ENCODE results near the gene AP1G2.
A peak's percentile ranks its signal among the peaks of the same experiment; 100 is the strongest.

The AP1G2 gene

DNA sequence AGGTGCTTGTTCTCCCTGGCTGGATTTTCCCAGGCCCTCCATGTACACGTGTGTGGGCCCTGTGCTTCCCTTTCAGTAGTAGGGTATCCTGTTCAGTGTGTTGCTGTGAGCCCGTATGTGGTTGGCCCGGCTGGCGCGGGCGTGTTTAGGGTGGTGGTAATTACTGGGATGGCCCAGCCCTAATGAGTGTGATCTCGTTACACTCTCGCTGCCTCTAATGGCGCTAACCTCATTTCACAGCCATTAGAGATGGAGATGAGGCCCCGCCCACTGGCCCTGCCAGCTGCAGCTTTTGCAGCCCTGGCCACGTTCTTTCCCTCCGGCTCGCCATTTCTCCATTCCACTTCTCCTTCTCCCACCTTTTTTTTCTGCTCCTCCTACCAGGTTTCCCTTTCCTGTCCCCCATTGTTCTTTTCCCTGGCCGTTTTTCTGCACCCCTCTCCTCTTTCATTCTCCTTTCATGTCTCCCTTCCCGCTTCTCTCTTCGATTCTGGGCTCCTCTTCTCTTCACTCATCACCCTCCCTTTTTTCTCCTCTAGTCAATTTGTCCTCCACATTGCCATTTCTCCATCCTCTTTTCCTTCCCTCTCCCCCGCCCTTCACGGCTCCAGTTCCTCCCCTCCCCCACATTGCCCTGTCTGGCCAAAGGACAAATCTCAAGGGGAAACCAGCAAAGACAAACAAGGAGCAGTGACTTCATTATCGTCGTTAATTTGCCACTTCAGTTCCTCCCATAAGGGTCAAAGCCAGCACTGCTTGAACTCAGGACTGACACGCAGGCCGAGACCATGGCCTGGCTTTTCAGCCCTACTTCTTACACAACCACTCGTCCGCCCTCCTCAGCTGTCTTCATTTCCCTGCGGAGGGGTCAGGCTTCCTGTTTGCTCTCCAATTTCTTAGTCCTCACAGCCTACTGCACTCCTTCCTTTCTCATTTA, 22.8 kb downstream of the AP1G2 start:
- Histone ChIP-seq H3K27me3 (ENCODE audit: low read depth, low read length) (no peaks in the 10 kb centered on the region), H3K9ac (ENCODE audit: low read length) (no peak overlapping the region), H3K4me3 (ENCODE audit: low read length) (no peak overlapping the region), H2AFZ (ENCODE audit: low read depth, low read length) (no peak overlapping the region), H4K20me1 (ENCODE audit: insufficient read depth, low read length) (no peaks in the 10 kb centered on the region), H3K36me3 (replicated peaks; ENCODE audit: low read depth, low read length) (no peaks in the 10 kb centered on the region), H3K9me3 (ENCODE audit: insufficient read depth, low read length) (no peaks in the 10 kb centered on the region), H3K79me2 (ENCODE audit: low read length) (no peaks in the 10 kb centered on the region), H3K27ac (ENCODE audit: low read length) (no peak overlapping the region), H3K4me2 (ENCODE audit: low read length) (peak overlapping the region; percentile 4; the same call in 1 of the 2 replicates), H3K4me1 (ENCODE audit: low read length) (no peaks in the 10 kb centered on the region)
- no peak for TF ChIP-seq EZH2phosphoT487 (IDR thresholded peaks at IDR 0.05; ENCODE audit: low read depth)
- TF ChIP-seq, protein P1, sequence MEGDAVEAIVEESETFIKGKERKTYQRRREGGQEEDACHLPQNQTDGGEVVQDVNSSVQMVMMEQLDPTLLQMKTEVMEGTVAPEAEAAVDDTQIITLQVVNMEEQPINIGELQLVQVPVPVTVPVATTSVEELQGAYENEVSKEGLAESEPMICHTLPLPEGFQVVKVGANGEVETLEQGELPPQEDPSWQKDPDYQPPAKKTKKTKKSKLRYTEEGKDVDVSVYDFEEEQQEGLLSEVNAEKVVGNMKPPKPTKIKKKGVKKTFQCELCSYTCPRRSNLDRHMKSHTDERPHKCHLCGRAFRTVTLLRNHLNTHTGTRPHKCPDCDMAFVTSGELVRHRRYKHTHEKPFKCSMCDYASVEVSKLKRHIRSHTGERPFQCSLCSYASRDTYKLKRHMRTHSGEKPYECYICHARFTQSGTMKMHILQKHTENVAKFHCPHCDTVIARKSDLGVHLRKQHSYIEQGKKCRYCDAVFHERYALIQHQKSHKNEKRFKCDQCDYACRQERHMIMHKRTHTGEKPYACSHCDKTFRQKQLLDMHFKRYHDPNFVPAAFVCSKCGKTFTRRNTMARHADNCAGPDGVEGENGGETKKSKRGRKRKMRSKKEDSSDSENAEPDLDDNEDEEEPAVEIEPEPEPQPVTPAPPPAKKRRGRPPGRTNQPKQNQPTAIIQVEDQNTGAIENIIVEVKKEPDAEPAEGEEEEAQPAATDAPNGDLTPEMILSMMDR (IDR thresholded peaks at IDR 0.05; ENCODE audit: low read depth, low read length): no peak

DNA sequence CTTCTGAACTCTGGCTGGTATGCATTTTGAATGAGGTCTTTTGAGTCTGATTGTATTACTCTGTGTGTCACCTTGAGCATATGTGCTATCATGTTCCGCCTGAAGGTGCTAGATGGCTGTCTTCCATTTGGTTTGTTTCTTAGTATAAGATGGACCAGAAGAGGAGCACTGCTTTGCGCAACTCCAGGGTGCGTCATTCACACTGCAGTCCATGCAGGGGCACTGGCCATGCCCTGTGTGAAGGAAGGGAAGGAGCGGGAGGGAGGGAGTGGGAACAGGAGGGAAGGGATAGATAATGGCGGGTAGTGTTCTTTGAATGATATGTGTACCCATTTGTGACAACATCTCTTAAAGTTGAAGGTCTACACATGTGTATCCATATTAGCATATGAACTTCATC, 24.2 kb downstream of the AP1G2 start:
- Histone ChIP-seq H3K79me2 (ENCODE audit: low read length) (no peaks in the 10 kb centered on the region), H3K4me1 (ENCODE audit: low read length) (0 out of 2 replicates have a peak, but pooled peaks cover 4% of the 10 kb centered on the region)

DNA sequence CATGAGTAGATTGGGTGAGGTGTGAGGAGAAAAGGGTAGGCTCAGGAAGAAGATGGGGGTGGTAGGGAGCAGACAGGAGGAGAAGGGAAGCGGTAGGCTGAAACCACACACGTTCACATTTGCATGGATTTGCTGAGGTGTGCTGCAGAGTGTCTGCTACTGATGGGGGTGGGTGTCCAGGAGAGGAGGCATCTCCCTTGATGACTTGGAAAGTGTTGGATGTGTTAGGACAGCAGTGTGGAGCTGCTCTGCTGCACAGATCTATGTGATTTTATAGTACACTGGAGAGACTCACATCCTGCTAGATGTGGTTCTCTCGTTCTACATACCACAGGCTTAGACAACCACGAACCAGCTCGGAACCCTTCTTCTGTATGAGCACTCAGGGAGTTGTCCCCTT, 25.3 kb downstream of the AP1G2 start:
- no peaks in the 10 kb centered on the region for H3K27me3 ChIP-seq (ENCODE audit: low read depth, low read length)
- 0 out of 2 replicates have a peak, but pooled peaks cover 4% of the 10 kb centered on the region for H3K4me1 ChIP-seq (ENCODE audit: low read length)
- no peak for TF ChIP-seq EZH2phosphoT487 (IDR thresholded peaks at IDR 0.05; ENCODE audit: low read depth)
- TF ChIP-seq, protein P1 (IDR thresholded peaks at IDR 0.05; ENCODE audit: low read depth, low read length): no peak
- H2AFZ ChIP-seq (ENCODE audit: low read depth, low read length): no peak overlapping the region
- H4K20me1 ChIP-seq (ENCODE audit: insufficient read depth, low read length): no peaks in the 10 kb centered on the region
- H3K27ac ChIP-seq (ENCODE audit: low read length): no peak overlapping the region
- H3K79me2 ChIP-seq (ENCODE audit: low read length): no peaks in the 10 kb centered on the region
- no peaks in the 10 kb centered on the region for H3K36me3 ChIP-seq (replicated peaks; ENCODE audit: low read depth, low read length)
- no peak overlapping the region for H3K9ac ChIP-seq (ENCODE audit: low read length)
- H3K9me3 ChIP-seq (ENCODE audit: insufficient read depth, low read length): no peaks in the 10 kb centered on the region
- no peak overlapping the region for H3K4me3 ChIP-seq (ENCODE audit: low read length)
- no peak overlapping the region for H3K4me2 ChIP-seq (ENCODE audit: low read length)

More for the DNA sequence above, 24.2 kb downstream of the AP1G2 start:
- Histone ChIP-seq H2AFZ (ENCODE audit: low read depth, low read length) (no peak overlapping the region), H3K27me3 (ENCODE audit: low read depth, low read length) (no peaks in the 10 kb centered on the region), H3K36me3 (replicated peaks; ENCODE audit: low read depth, low read length) (no peaks in the 10 kb centered on the region), H3K27ac (ENCODE audit: low read length) (no peak overlapping the region), H3K9ac (ENCODE audit: low read length) (no peak overlapping the region), H4K20me1 (ENCODE audit: insufficient read depth, low read length) (no peaks in the 10 kb centered on the region), H3K4me3 (ENCODE audit: low read length) (no peak overlapping the region), H3K4me2 (ENCODE audit: low read length) (no peak overlapping the region), H3K9me3 (ENCODE audit: insufficient read depth, low read length) (no peaks in the 10 kb centered on the region)
- TF ChIP-seq, protein P1 (IDR thresholded peaks at IDR 0.05; ENCODE audit: low read depth, low read length): no peak
- no peak for TF ChIP-seq EZH2phosphoT487 (IDR thresholded peaks at IDR 0.05; ENCODE audit: low read depth)

DNA sequence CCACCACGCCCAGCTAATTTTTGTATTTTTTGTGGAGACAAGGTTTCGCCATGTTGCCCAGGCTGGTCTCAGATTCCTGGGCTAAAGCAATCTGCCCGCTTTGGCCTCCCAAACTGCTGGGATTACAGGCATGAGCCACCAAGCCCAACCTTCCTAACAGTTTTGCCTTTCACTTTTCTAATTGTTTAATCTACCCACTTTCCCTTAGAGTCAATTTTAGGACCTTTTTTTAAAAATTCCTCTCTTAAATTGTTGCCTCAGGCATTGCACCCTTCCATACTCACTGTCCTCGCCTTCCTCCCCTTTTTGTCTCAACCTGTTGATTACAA, 27.5 kb downstream of the AP1G2 start:
- Histone ChIP-seq H4K20me1 (ENCODE audit: insufficient read depth, low read length) (no peaks in the 10 kb centered on the region), H3K27ac (ENCODE audit: low read length) (no peak overlapping the region), H3K4me2 (ENCODE audit: low read length) (no peak overlapping the region), H3K79me2 (ENCODE audit: low read length) (no peaks in the 10 kb centered on the region), H3K27me3 (ENCODE audit: low read depth, low read length) (no peaks in the 10 kb centered on the region), H3K9ac (ENCODE audit: low read length) (no peak overlapping the region), H2AFZ (ENCODE audit: low read depth, low read length) (no peak overlapping the region), H3K9me3 (ENCODE audit: insufficient read depth, low read length) (no peaks in the 10 kb centered on the region), H3K4me1 (ENCODE audit: low read length) (0 out of 2 replicates have a peak, but pooled peaks cover 4% of the 10 kb centered on the region), H3K4me3 (ENCODE audit: low read length) (no peak overlapping the region), H3K36me3 (replicated peaks; ENCODE audit: low read depth, low read length) (no peaks in the 10 kb centered on the region)
- TF ChIP-seq, protein P1 (IDR thresholded peaks at IDR 0.05; ENCODE audit: low read depth, low read length): no peak
- no peak for TF ChIP-seq EZH2phosphoT487 (IDR thresholded peaks at IDR 0.05; ENCODE audit: low read depth)
